Gastroesophageal sphincter (tissue), 4 donors: Measurements from ENCODE around the gene LNPK. TPM values are rescaled to one million over a fixed set of nuclear protein-coding genes. Genes with fewer than 3 reads are reported as not detected.
"Not testable (repeated sequence)": the region's sequence is repeated elsewhere in the genome, so short reads cannot be mapped to it uniquely, and the experiment has no call there.

Source experiments
- ATAC-seq: fragments of 150-250 bp; one replicate; pipeline ENCODE4 v1.9.1; 2016; ENCODE audit warnings: mild to moderate bottlenecking, moderate library complexity
- H3K27ac ChIP-seq, 4 donors: fragments of 200-600 bp; sonication (generic) in 3 of 4; 1 replicate in 3 of 4; 2 replicates in 1 of 4; pipeline ENCODE4 v1.5.1; 2016 to 2019
- H3K27me3 ChIP-seq: fragments of 200-600 bp; sonication (generic); one replicate; pipeline ENCODE4 v1.5.1; 2019
- H3K36me3 ChIP-seq, 2 donors: fragments of 200-600 bp; sonication (generic); one replicate each; pipeline ENCODE4 v1.5.1; 2019; ENCODE audit warnings: control low read depth in 1 of 2
- H3K4me1 ChIP-seq, 3 donors: fragments of 200-600 bp; sonication (generic); 1 replicate in 2 of 3; 2 replicates in 1 of 3; pipeline ENCODE4 v1.5.1; 2016 to 2019; ENCODE audit warnings: control low read depth in 2 of 3
- H3K4me3 ChIP-seq, 2 donors: fragments of 200-600 bp; sonication (generic); one replicate each; pipeline ENCODE4 v1.5.1; 2019; ENCODE audit warnings: mild to moderate bottlenecking in 1 of 2, moderate library complexity in 1 of 2
- H3K9me3 ChIP-seq, 3 donors: fragments of 200-600 bp; sonication (generic); one replicate each; pipeline ENCODE4 v1.5.1; 2017 to 2019; ENCODE audit warnings: control low read depth in 2 of 3
- EP300 ChIP-seq: sonication (generic); formaldehyde crosslinking; IDR thresholded peaks from one replicate; pipeline ENCODE4 v1.6.1; 2017; ENCODE audit warnings: antibody characterized with exemption, mild to moderate bottlenecking
- POLR2A ChIP-seq, 2 donors: fragments of 450-650 bp; IDR thresholded peaks; one replicate each; pipeline ENCODE4 v1.6.1; 2017; ENCODE audit warnings: antibody characterized with exemption in 2 of 2, mild to moderate bottlenecking in 2 of 2, moderate library complexity in 1 of 2
- POLR2AphosphoS5 ChIP-seq: sonication (generic); formaldehyde crosslinking; IDR thresholded peaks from one replicate; pipeline ENCODE4 v1.6.1; 2017; ENCODE audit warnings: antibody characterized with exemption
- WGBS, 2 donors: methylation state at CpG; one replicate each; pipeline ENCODE4 v1.1.5; 2018; ENCODE audit warnings: low coverage in 1 of 2; 5-methylcytosine and 5-hydroxymethylcytosine counted together
- total RNA-seq, 4 donors: library from RNA; depleted of rRNA; stranded (reverse); fragments of >200 nt; gene quantifications; one replicate each; pipeline ENCODE4 v1.1.0, GENCODE V29; 2016
- TF ChIP-seq, protein P1 (sequence below), 4 experiments: fragments of 200-600 bp in 2 of 4; fragments of 450-650 bp in 2 of 4; sonication (generic) in 1 of 4; IDR thresholded peaks; one replicate each; pipeline ENCODE4 v1.5.1; 2017 to 2019; ENCODE audit warnings: antibody characterized with exemption in 4 of 4, mild to moderate bottlenecking in 2 of 4, moderate library complexity in 2 of 4

The LNPK gene
- total RNA-seq, 4 donors from 2014 or later, result 13.9 to 18.4 (median 15.1) TPM

DNA sequence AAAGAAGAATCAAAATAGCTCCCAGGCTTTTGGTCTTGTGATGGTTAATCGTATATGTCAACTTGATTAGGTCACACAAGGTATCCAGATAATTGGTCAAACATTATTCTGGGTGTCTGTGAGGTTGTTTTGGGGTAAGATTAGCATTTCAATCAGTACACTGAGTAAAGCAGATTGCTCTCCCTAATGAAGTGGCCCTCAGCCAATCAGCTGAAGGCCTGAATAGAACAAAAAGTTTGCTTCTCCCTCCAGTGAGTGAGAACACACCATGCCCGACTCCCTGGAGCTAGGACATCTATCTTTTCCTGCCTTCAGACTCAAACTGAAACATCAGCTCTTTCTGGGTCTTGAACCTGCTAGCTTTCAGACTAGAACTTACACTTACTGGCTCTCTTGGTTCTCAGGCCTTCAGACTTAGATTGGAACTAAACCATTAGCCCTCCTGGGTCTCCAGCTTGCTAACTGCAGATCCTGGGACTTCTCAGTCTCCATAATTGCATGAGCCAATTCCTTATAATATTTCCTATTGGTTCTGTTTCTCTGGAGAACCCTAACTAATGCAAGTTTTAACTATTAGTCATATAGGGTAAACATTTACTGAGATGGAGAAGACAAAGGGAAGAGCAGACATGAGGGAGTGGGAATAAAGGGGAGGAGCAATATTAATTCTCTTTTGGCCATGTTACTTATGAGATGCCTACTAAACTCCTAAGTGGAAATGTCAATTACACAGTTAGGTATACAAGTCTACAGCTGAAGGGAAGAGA, 25.5 kb downstream of the LNPK start:
- H3K9me3 ChIP-seq, result no peaks in the 10 kb centered on the region
- H3K27ac ChIP-seq, result no peak overlapping the region
- 87 to 100% methylated on average over 2 of the region's 2 CpGs for WGBS, 2 donors
- TF ChIP-seq POLR2AphosphoS5, result no peak
- H3K27me3 ChIP-seq, result no peaks in the 10 kb centered on the region
- peaks cover 0 to 53% of the 10 kb centered on the region in 2 donors for H3K36me3 ChIP-seq
- no peak overlapping the region for H3K4me3 ChIP-seq
- no peaks in the 10 kb centered on the region for H3K4me1 ChIP-seq
- ATAC-seq, result no peak

DNA sequence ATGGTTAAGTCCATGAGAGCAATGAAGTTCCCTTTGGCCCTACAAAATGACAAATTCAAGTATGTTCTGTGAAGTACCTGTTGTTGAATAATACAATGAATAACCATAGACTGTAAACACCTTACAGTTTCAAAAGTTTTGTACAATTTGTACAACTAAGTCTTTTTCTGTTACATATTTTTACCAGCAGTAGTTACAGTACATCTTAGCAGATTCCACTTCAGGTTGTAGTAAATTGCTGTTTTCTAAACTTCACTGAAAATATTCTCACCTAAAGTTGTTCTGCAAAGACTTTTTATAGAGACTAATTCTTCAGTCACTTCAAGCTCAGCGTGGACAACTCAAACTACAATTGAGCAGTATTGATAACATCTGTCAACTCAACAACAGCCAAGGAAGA, 28.7 kb downstream of the LNPK start:
- Histone ChIP-seq H3K4me3 (no peak overlapping the region), H3K4me1 (no peaks in the 10 kb centered on the region), H3K36me3 (peaks cover 0 to 42% of the 10 kb centered on the region in 2 donors), H3K27ac (no peak overlapping the region), H3K9me3 (no peaks in the 10 kb centered on the region), H3K27me3 (no peaks in the 10 kb centered on the region)
- no peak for ATAC-seq
- TF ChIP-seq, protein P1, sequence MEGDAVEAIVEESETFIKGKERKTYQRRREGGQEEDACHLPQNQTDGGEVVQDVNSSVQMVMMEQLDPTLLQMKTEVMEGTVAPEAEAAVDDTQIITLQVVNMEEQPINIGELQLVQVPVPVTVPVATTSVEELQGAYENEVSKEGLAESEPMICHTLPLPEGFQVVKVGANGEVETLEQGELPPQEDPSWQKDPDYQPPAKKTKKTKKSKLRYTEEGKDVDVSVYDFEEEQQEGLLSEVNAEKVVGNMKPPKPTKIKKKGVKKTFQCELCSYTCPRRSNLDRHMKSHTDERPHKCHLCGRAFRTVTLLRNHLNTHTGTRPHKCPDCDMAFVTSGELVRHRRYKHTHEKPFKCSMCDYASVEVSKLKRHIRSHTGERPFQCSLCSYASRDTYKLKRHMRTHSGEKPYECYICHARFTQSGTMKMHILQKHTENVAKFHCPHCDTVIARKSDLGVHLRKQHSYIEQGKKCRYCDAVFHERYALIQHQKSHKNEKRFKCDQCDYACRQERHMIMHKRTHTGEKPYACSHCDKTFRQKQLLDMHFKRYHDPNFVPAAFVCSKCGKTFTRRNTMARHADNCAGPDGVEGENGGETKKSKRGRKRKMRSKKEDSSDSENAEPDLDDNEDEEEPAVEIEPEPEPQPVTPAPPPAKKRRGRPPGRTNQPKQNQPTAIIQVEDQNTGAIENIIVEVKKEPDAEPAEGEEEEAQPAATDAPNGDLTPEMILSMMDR (IDR thresholded peaks at IDR 0.05), result no peak
- TF ChIP-seq EP300 (no peak), POLR2A (IDR thresholded peaks at IDR 0.05) (no peak), POLR2AphosphoS5 (no peak)
- 94 to 100% methylated on average over 1 of the region's 1 CpG for WGBS, 2 donors

DNA sequence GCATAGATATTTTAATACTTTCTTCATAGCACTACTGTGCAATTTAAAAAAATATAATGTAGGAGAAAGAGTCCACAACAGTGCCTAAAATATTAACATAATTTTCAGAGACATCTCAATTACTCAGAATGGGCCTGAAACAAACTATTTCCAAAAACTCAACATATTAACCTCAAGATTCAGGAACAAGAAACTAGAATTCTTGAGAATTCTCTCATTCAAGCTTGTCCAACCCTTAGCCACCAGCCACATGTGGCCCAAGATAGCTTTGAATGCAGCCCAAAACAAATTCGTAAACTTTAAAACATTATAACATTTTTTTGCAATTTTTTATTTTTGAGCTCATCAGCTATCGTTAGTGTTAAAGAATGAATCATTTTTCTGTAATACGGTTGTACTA, 35.2 kb downstream of the LNPK start:
- 93 to 94% methylated on average over 3 of the region's 3 CpGs for WGBS, 2 donors

DNA sequence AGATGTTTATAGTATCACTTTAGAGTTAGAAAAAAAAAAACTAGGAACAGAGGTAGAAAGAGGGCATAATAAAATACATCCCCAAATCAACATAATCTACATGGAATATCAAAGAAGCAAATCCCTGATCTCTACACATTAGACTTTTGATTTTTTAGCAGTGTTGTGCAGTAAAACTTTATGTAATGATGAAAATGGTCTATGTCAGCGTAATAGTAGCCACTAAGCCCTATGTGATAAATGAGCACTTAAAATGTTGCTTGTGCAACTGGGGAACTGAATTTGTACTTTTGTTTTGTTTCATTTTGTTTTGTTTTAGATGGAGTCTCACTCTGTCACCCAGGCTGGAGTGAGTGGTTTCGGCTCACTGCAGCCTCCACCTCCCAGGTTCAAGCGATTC, 36.3 kb downstream of the LNPK start:
- H3K9me3 ChIP-seq, result no peaks in the 10 kb centered on the region
- H3K4me1 ChIP-seq, result no peaks in the 10 kb centered on the region
- 98 to 100% methylated on average over 2 to 3 of the region's 3 CpGs for WGBS, 2 donors
- no peak for ATAC-seq
- H3K27ac ChIP-seq, result no peak overlapping the region
- H3K36me3 ChIP-seq, result peaks cover 0 to 20% of the 10 kb centered on the region in 2 donors
- no peak overlapping the region for H3K4me3 ChIP-seq
- TF ChIP-seq POLR2AphosphoS5 (no peak), POLR2A (IDR thresholded peaks at IDR 0.05) (no peak), EP300 (no peak)
- TF ChIP-seq, protein P1 (IDR thresholded peaks at IDR 0.05), result no peak
- no peaks in the 10 kb centered on the region for H3K27me3 ChIP-seq

More for the DNA sequence above, 35.2 kb downstream of the LNPK start:
- no peak for TF ChIP-seq POLR2A (IDR thresholded peaks at IDR 0.05)
- TF ChIP-seq, protein P1 (IDR thresholded peaks at IDR 0.05), result no peak
- TF ChIP-seq EP300, result no peak
- no peak for TF ChIP-seq POLR2AphosphoS5
- Histone ChIP-seq H3K9me3 (no peaks in the 10 kb centered on the region), H3K27me3 (no peaks in the 10 kb centered on the region), H3K4me3 (no peak overlapping the region), H3K27ac (no peak overlapping the region), H3K36me3 (peaks cover 0 to 11% of the 10 kb centered on the region in 2 donors), H3K4me1 (no peaks in the 10 kb centered on the region)
- no peak for ATAC-seq

DNA sequence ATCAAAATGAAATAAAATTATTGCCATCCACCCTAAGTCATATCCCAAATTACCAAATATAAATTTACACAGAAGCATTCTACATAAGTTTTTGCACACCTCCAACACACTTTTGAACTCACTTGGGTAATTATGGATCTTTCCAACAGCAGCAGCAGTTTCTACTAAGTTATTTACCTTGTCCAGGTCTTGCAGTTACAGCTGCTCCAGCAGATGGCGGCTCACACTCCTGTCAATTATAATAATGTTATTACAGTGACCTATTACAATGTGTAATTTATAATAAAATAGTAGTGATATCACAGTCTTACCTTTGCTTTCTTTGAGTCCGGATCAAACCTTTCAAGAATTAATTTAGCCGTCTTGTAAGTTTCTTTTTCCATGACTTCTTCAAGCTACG, 37.9 kb downstream of the LNPK start:
- no peak for TF ChIP-seq EP300
- no peak for TF ChIP-seq POLR2A (IDR thresholded peaks at IDR 0.05)
- TF ChIP-seq, protein P1 (IDR thresholded peaks at IDR 0.05), result no peak
- TF ChIP-seq POLR2AphosphoS5, result no peak
- Histone ChIP-seq H3K4me1 (no peaks in the 10 kb centered on the region), H3K9me3 (no peaks in the 10 kb centered on the region), H3K27ac (no peak overlapping the region), H3K27me3 (no peaks in the 10 kb centered on the region), H3K4me3 (no peak overlapping the region), H3K36me3 (peaks cover 0 to 19% of the 10 kb centered on the region in 2 donors)
- ATAC-seq, result no peak
- 90 to 96% methylated on average over 4 of the region's 4 CpGs for WGBS, 2 donors

DNA sequence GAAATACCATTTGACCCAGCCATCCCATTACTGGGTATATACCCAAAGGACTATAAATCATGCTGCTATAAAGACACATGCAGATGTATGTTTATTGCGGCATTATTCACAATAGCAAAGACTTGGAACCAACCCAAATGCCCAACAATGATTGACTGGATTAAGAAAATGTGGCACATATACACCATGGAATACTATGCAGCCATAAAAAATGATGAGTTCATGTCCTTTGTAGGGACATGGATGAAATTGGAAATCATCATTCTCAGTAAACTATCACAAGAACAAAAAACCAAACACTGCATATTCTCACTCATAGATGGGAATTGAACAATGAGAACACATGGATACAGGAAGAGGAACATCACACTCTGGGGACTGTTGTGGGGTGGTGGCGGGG, 38.9 kb downstream of the LNPK start:
- H3K4me3 ChIP-seq, H3K4me1 ChIP-seq, ATAC-seq, H3K27ac ChIP-seq, H3K27me3 ChIP-seq, H3K9me3 ChIP-seq: not testable (repeated sequence)
- H3K36me3 ChIP-seq, result peaks cover 0 to 22% of the 10 kb centered on the region in 2 donors
- WGBS, 2 donors, result 100% methylated on average over 1 of the region's 2 CpGs; no CpG with 5 or more reads in 1 of the 2 donors
